HG02870 (cell line): ENCODE data around the gene DIAPH2.
A peak's percentile ranks its signal among the peaks of the same experiment; 100 is the strongest.
"Not testable (repeated sequence)": the region's sequence is repeated elsewhere in the genome, so short reads cannot be mapped to it uniquely, and the experiment has no call there.

Experiments used
- ATAC-seq: cut with Tn5 transposase; IDR thresholded peaks from one replicate; pipeline ENCODE4 v1.9.1; 2021; ENCODE audit warnings: mild to moderate bottlenecking, moderate library complexity; ENCODE audit not compliant: unreplicated experiment

DIAPH2 gene

GRCh38 chrX:97366237-97366636 lies 681.6 kb downstream of the DIAPH2 start:
- ATAC-seq: no peak

- ATAC-seq: no peak
These were observed 682.5 kb downstream of the DIAPH2 start for GRCh38 chrX:97367125-97367524.

- ATAC-seq: no peak
These were observed 685.3 kb downstream of the DIAPH2 start for GRCh38 chrX:97369947-97370346.

- ATAC-seq: no peak
These were observed 687.5 kb downstream of the DIAPH2 start for GRCh38 chrX:97372001-97372766.

GRCh38 chrX:97374266-97374665 lies 689.6 kb downstream of the DIAPH2 start:
- no peak for ATAC-seq

- no peak for ATAC-seq
These were observed 695.6 kb downstream of the DIAPH2 start for GRCh38 chrX:97380200-97380599.

- no peak for ATAC-seq
These were observed 700.0 kb downstream of the DIAPH2 start for GRCh38 chrX:97384685-97385084.

GRCh38 chrX:97387004-97387403 lies 702.4 kb downstream of the DIAPH2 start:
- no peak for ATAC-seq

- no peak for ATAC-seq
These were observed 705.1 kb downstream of the DIAPH2 start for GRCh38 chrX:97389761-97390192.

- ATAC-seq: no peak
These were observed 712.7 kb downstream of the DIAPH2 start for GRCh38 chrX:97397371-97397770.

- ATAC-seq: peak; percentile 53
These were observed 713.4 kb downstream of the DIAPH2 start for GRCh38 chrX:97398030-97398551.

GRCh38 chrX:97399400-97399799 lies 714.8 kb downstream of the DIAPH2 start:
- ATAC-seq: no peak

- no peak for ATAC-seq
These were observed 715.9 kb downstream of the DIAPH2 start for GRCh38 chrX:97400492-97400891.

GRCh38 chrX:97401154-97401553 lies 716.5 kb downstream of the DIAPH2 start:
- ATAC-seq: peak; percentile 42

GRCh38 chrX:97401586-97402136 lies 717.0 kb downstream of the DIAPH2 start:
- no peak for ATAC-seq

GRCh38 chrX:97402333-97402732 lies 717.7 kb downstream of the DIAPH2 start:
- ATAC-seq: no peak

GRCh38 chrX:97402903-97403302 lies 718.3 kb downstream of the DIAPH2 start:
- ATAC-seq: no peak

- no peak for ATAC-seq
These were observed 720.5 kb downstream of the DIAPH2 start for GRCh38 chrX:97405031-97405660.

- ATAC-seq: not testable (repeated sequence)
These were observed 725.2 kb downstream of the DIAPH2 start for GRCh38 chrX:97409632-97410415.

- ATAC-seq: no peak
These were observed 731.8 kb downstream of the DIAPH2 start for GRCh38 chrX:97416461-97416860.

GRCh38 chrX:97429101-97429500 lies 744.5 kb downstream of the DIAPH2 start:
- no peak for ATAC-seq
